Measurements from ENCODE around the gene SSB. TPM values are rescaled to one million over a fixed set of nuclear protein-coding genes. Genes with fewer than 3 reads are reported as not detected.

The SSB gene
- total RNA-seq (2022; extraction: Qiagen RNA extraction): 130 to 194 TPM (median 137 TPM) in 5 replicates

GRCh38 chr2:169798718-169799592, at the start of gene SSB:
Gene SSB (plus strand): TSS chr2:169798871. CDS start chr2:169800961, 2,090 bp downstream.

DNA sequence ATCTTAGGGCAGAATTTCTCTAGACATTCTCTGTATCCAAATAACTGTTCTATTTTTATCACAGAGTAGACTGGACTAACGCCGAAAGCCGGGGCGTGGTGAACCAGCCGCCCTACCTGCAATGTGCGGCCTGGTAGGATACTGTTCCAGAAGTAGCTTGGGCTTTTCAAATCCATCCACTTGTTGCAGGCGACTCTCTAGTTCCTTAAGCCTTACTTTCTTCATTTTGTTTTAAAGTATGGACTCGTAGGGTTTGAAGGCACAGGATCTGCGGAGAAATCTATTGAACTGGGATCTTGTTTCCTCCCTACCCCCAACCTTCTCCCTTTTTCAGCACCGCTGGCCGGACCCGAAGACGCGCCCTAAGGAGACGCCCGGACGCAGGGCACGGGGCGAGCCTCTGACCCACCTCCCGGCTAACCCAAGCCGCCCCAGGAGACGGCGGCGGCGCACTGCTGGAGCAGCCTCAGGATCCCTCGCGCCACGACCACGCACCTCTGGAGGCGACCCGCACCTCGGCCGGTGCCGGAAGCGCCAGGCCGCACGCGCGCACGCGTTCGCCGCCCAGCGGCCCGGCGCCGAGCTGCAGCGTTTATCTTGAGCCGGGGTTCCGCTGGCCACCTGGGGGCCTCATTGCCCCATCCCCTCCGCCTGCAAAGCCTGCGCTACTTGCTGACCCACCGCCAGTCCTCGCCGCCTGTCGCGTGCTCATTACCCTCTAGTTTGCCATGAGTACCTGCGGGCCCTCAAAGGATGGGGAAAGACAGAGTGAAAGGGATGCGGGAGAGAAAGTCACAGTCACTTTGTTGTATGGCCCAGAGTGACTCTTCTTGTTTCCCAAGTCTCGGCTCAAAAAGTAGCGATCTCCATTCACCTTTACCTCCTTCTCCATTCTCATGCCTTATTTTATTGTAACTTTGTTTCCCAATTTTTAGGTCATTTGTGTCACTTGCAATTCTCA, 26.0 kb downstream of the SSB start, which contains the start of gene METTL5:
Gene METTL5 (minus strand): TSS at position 533 of the 961 bp plus-strand sequence. CDS start 308 bp downstream, at position 225.

GRCh38 chr2:169827272-169828140, 28.8 kb downstream of the SSB start, which contains the start of gene UBR3:
Gene UBR3 (plus strand): TSS chr2:169827454. CDS start chr2:169827508, 54 bp downstream.

Other genes with a start within 250 kb of the SSB start
- 21.8 to 24.9 TPM (median 23.3 TPM) in 5 replicates for gene FASTKD1, start 225.0 kb upstream of the SSB start, total RNA-seq (2022; extraction: Qiagen RNA extraction)
- gene PPIG, start 214.5 kb upstream of the SSB start, total RNA-seq (2022; extraction: Qiagen RNA extraction): 31.1 to 52.6 TPM (median 40.4 TPM) in 5 replicates
- gene CFAP210, start 104.5 kb upstream of the SSB start, total RNA-seq (2022; extraction: Qiagen RNA extraction): 0.22 to 0.80 TPM (median 0.46 TPM) in 5 replicates
- gene PHOSPHO2, start 104.4 kb upstream of the SSB start, total RNA-seq (2022; extraction: Qiagen RNA extraction): 2.6 to 3.4 TPM (median 3.0 TPM) in 5 replicates
- gene KLHL23, start 65.0 kb upstream of the SSB start, total RNA-seq (2022; extraction: Qiagen RNA extraction): 6.8 to 11.1 TPM (median 9.2 TPM) in 5 replicates
- 64.8 to 97.2 TPM (median 66.6 TPM) in 5 replicates for gene METTL5, start 26.0 kb downstream of the SSB start, total RNA-seq (2022; extraction: Qiagen RNA extraction)
- 8.2 to 11.5 TPM (median 9.7 TPM) in 5 replicates for gene UBR3, start 28.6 kb downstream of the SSB start, total RNA-seq (2022; extraction: Qiagen RNA extraction)